ENCODE measurements around the gene CHRNA3.

The CHRNA3 gene

GRCh38 chr15:78635346-78635745 is 14.6 kb upstream of the CHRNA3 start:
- no peak for DNase-seq

GRCh38 chr15:78634210-78635145 is 13.7 kb upstream of the CHRNA3 start:
- DNase-seq, result no peak

- DNase-seq, result no peak
Measured at GRCh38 chr15:78633348-78633747, 12.6 kb upstream of the CHRNA3 start.

GRCh38 chr15:78630886-78631633 is 10.3 kb upstream of the CHRNA3 start:
- DNase-seq, result no peak

DNA sequence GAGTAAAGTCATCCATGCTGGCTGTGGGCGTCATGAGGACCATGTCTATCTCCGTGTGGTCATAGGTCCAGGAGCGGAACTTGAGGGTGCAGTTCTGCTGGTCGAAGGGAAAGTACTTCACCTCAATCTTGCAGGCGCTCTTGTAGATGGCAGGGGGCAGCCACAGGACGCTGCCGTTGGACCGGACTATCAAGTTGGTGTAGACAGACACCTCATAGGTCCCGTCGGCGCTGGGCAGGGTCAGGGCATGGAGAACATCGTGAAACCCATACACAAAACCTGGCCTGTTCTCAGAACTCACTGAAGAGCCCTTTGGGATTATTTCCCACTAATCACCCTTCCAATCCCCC is 8.9 kb upstream of the CHRNA3 start:
- no peak for DNase-seq

GRCh38 chr15:78629031-78629715 is 8.4 kb upstream of the CHRNA3 start:
- no peak for DNase-seq

DNA sequence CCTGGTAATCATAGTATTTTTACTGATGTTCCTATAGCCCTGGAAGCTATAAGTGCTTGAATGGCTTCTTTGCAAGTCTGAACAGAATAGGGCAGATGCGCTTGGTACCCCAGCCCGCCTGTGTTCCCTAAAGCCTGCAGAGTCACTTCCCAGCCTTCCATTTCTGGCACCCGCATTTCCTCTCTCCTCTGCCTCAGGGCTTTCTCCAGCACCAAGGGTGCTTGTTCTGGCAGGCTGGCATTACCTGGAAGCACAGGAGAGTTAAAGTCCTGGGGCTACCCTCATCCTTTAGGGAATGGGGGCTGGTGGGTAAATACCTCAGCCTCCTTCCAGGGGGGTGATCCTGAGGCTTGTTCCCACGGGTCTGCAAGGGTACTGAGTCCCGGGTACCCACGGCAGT is 7.4 kb upstream of the CHRNA3 start:
- DNase-seq, result no peak

GRCh38 chr15:78627348-78627747 is 6.6 kb upstream of the CHRNA3 start:
- DNase-seq, result no peak

DNA sequence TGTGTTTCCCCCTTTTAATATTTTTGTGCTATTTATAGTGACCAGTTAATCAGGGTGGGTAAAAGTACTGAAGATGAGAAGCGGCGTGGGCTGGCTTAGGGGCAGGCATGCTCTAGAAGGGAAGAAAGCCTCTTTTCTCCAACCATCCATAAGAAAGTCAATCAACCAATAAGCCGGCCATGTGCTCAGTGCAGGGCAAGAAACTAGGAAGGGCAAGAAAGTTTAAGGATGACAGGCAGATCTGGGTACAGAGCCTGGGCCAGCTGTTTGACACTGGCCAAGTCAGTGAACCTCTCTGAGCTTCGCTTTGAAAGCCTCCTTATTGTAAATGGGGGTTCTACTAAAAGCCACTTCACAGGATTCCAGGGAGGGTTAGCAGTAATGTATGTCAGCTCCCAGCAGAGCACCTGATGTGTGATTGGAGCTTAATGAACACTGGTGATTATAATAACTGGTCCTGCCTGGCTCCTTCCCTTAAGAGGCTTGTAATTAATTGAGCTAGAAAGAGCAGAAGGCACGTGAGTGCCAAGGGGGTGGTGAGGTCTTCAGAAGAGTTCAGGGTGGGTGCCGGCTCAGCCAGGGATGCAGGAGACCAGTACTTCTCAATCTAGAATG is 5.7 kb upstream of the CHRNA3 start:
- DNase-seq, result no peak

DNA sequence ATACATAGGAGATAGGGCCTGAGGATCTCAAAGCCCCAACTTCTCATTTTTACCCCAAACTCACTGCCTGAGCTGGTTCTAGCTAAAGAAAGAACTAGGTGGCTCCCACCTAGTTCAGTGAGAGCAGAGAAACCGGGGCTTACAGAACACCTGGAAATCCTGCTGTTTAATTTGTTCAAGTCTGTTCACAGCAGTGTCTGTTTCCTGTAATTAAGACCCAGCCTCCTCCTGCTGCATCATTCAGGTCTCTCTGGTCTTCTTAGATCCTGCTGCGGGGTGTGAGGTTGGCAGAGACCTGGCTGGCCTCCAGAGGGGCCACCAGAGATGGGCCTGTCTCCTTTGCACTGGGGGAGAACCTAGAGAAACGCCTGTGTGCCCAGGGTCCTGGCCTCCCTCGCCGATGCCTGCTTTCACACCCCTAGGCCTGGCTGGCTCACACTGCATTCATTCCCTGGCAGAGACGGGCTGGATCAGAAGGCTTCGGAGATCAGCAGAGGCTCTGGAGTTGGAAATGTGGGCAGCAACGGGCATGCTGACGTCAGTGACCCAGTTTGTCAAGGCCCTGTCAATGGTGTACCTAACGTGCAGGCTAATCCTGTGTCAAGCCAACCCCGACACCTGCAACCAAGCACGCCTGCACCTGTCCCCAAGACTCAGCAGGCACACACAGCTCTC is 4.9 kb upstream of the CHRNA3 start:
- DNase-seq, result peak; percentile 74

- DNase-seq, result no peak
Measured at GRCh38 chr15:78624651-78625590, 4.1 kb upstream of the CHRNA3 start.

DNA sequence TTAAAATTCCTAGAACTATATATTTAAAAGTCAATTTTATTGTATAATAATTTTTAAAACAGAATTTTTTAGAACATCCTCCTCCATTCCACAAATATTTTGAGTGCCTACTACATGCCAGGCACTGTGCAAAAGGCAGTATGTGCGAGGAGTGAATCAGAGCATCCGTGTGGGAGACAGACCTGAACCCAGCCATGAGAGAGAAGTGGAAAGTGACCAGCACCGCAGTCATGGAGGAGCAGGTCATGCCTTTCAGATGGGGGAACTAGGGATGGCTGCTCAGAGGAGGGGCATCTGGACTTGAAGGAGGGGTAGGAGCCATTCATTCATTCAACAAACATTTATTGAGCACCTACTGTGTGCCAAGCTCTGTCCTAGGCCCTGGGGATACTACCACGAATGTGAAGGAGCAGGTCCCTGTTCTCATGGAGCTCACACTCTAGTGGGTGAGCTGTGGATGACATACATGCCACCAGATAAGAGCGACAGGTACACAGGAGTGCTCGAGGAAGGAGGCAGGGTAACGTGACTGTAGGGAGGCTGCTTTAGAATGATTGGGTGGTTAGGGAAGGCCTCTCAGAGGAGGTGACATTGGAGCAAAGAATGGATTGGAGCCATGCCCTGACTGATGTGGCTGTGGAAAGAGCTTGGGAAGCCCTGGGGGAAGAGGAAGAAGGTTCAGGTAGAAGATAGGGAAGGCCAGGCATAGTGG is 3.1 kb upstream of the CHRNA3 start:
- DNase-seq, result no peak

DNA sequence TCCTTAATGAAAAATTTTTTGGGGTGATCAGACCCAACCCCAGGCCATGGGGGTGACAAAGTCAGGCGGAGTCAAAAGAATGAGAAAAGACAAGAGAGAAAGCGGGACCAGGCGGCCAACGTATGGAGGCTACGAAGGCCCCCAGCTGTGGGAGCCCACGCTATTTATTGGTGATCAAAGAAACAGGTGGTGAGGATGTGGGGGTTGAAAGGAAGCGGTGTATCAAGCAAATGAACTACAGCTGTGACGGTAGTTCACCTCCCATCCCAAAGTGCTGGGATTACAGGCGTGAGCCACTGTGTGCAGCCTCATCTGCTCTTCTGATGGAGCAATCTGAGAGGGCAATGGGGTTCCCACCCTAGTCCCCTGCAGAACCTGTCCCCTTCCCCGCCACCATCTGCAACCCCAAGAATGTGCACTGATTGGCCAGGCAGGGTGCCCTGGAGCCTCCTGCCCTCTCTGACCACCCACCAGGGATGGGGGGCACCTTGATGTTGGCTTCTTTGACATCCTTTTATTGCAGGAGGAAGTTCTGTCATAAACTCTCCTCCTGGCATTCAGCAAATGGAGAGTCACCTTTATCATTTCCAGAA is 1.1 kb upstream of the CHRNA3 start:
- DNase-seq, result no peak

DNA sequence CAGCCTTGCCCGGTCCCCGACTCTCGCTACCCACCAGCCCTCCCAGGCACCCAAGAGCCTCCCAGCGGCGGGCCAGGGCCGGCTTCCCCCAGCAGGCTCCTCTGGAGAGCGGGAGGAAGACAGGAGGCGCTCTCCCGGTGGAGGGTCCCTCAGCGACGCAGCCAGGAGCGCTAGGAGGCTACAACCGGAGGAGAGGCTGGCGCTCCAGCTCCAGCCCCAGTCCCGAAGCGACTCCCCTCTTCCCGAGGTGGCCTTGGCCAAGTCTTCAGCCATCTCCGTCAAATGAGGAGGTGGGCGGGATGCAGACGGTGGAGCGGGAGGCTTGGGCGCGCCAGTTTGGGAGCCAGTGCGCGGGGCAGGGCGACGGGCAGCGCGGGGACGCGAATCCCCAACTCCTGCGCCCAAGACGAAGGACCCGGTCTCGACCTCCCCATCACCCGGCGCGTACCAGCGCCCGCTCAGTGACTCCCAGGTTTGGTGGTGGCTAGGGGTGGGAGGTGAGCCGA is 722 bp downstream of the CHRNA3 start:
- no peak for DNase-seq

DNA sequence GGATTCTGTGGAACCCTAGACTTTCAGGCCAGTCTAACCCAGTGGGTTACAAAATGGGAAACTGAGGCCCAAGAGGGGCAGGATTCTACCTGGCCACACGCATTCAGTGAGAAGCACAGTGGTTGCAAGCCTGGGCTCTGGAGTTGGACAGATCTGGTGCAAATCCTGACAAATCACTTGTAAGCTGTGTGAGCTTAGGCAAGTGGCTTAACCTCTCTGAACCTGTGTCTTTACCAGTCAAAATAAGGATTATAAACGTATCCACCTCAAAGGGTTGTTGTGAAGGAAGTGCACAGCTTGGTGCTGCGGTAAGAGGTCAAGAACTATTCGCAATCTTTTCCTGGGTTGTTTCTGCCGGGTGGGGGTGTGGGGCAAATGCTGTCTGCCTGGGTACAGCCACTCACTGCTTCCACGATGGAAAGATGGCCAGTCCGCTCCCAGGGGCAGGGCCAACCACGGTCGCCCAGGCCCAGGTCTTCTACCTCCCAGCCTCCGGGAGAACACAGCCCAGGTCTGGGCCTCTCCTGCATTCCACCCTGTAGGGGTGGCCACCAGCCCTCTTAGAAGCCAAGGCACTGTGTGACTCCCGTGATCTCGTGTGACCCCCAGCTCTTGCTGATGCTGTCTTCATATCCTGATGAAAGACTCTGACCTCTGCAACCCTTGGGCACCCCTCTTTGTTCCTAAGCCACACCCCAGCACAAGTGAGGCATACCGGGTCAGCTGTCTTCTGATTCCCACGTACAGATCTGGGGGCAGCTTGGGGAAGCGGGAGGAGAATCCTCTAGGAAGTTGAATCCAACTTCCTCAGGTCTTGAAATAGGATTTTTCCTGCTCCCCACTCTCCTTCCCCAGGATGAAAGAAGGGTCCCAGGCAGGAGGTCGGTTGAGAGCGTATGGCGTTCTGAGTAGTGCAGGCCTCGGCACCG is 1.5 kb downstream of the CHRNA3 start:
- DNase-seq, result no peak

GRCh38 chr15:78618490-78618934 is 2.3 kb downstream of the CHRNA3 start:
- DNase-seq, result peak; percentile 39

DNA sequence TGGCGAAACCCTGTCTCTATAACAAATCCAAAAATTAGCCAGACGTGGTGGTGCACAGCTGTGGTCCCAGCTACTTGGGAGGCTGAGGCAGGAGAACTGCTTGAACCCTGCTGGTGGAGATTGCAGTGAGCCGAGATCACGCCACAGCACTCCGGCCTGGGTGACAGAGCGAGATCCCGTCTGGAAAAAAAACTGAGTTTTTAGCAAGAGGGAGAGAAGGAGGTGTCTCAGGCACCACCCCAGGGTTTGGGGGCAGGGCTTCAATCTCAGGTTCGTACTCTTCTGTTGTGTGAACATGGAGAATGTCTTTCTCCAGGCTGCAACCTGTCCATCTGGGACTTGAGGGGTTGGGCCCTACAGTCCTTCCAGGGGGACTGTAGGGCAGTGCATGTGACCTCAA is 2.7 kb downstream of the CHRNA3 start:
- DNase-seq, result no peak

DNA sequence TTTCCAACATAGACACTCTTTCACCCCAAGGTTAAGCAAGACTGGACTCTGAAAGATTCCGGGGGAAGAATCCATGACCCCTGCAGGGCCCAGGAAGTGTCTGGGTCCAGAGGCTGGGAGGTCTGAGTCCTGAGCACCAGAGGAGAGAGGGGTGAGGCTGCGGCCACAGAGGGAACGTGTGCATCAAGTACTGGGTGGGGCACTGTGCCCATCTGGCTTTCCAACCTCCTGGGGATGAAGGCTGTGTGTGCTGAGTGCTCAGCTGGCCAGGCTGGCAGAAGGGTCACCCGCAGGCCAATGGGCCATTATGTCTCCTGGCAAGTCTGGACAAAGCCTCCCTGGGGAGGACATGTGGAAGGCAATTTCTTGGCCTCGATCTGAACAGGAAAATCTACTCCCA is 3.3 kb downstream of the CHRNA3 start:
- no peak for DNase-seq

- no peak for DNase-seq
Measured at GRCh38 chr15:78617076-78617475, 3.7 kb downstream of the CHRNA3 start.
